Muscle layer of colon (tissue), 2 donors: ENCODE data around the gene PRKAR2A.
"Not testable (repeated sequence)": the region's sequence is repeated elsewhere in the genome, so short reads cannot be mapped to it uniquely, and the experiment has no call there.

Experiments
- H3K27ac ChIP-seq: one replicate; pipeline ENCODE4 v1.7.0; 2013; ENCODE audit warnings: low read depth, mild to moderate bottlenecking, low read length, moderate library complexity
- H3K27me3 ChIP-seq, 2 donors: one replicate each; pipeline ENCODE4 v1.7.0; 2013; ENCODE audit warnings: low read length in 2 of 2, mild to moderate bottlenecking in 2 of 2; ENCODE audit not compliant: insufficient read depth in 2 of 2, control insufficient read depth in 1 of 2
- H3K36me3 ChIP-seq: one replicate; pipeline ENCODE4 v1.7.0; 2013; ENCODE audit warnings: mild to moderate bottlenecking, low read length; ENCODE audit not compliant: insufficient read depth
- H3K4me1 ChIP-seq: one replicate; pipeline ENCODE4 v1.7.0; 2013; ENCODE audit warnings: mild to moderate bottlenecking, low read length; ENCODE audit not compliant: insufficient read depth
- H3K4me3 ChIP-seq, 2 donors: one replicate each; pipeline ENCODE4 v1.7.0; 2013; ENCODE audit warnings: low read length in 2 of 2, low read depth in 1 of 2, mild to moderate bottlenecking in 1 of 2, moderate library complexity in 1 of 2
- H3K9ac ChIP-seq: one replicate; pipeline ENCODE4 v1.7.0; 2013; ENCODE audit warnings: low read length
- H3K9me3 ChIP-seq: one replicate; pipeline ENCODE4 v1.7.0; 2013; ENCODE audit warnings: mild to moderate bottlenecking, low read length
- donor health status: abdominal sarcoma.
- donor health status: Adenocarcinoma of cecum.

The PRKAR2A gene

DNA sequence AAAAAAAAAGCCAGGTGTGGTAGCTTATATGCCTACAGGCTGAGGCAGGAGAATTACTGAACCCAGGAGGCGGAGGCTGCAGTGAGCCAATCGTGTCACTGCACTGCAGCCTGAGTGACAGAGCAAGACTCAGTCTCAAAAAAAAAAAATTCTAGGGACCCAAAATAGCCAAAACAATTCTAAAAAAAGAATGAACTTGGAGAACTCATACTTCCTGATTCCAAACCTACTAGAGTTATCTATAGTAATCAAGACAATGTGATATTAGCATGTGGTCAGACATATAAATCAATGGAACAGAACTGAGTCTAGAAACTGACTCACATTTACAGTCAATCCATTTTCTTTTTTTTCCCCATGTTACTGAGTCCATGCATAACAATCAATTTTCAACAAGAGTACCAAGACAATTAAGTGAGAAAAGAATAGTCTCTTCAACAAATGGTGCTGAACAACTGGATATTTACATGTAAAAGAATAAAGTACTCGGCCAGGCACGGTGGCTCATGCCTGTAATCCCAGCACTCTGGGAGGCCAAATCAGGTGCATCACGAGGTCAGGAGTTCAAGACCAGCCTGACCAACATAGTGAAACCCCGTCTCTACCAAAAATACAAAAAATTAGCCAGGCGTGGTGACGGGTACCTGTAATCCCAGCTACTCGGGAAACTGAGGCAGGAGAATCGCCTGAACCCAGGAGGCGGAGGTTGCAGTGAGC lies 11.9 kb downstream of the PRKAR2A start:
- Histone ChIP-seq H3K9me3 (no peaks in the 10 kb centered on the region), H3K9ac (no peak overlapping the region), H3K4me1 (peaks cover 3% of the 10 kb centered on the region), H3K4me3 (no peak overlapping the region), H3K36me3 (no peaks in the 10 kb centered on the region), H3K27ac (no peak overlapping the region), H3K27me3 (no peaks in the 10 kb centered on the region)

DNA sequence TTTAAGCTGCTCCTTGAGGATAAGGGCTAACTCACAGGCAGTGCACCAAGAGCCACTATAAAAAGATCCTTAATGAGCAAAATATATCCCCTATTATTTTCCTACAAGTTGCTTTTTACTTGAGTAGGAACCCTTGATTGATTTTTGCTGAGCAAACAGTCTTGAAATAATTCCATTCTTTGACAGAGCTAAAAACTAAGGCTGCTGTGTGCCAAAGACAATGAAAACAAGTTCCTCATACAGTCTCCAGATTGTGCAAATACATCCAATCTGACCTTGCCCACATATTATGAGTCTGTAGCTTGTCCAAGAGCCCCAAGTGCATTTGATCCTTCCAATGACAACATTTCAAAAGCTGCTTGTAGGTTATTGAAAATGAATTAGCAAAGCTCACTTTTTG lies 15.0 kb downstream of the PRKAR2A start:
- no peaks in the 10 kb centered on the region for H3K27me3 ChIP-seq
- H3K4me1 ChIP-seq: no peaks in the 10 kb centered on the region
- H3K9me3 ChIP-seq: no peaks in the 10 kb centered on the region
- no peak overlapping the region for H3K27ac ChIP-seq
- no peak overlapping the region for H3K4me3 ChIP-seq
- no peak overlapping the region for H3K9ac ChIP-seq
- H3K36me3 ChIP-seq: no peaks in the 10 kb centered on the region

DNA sequence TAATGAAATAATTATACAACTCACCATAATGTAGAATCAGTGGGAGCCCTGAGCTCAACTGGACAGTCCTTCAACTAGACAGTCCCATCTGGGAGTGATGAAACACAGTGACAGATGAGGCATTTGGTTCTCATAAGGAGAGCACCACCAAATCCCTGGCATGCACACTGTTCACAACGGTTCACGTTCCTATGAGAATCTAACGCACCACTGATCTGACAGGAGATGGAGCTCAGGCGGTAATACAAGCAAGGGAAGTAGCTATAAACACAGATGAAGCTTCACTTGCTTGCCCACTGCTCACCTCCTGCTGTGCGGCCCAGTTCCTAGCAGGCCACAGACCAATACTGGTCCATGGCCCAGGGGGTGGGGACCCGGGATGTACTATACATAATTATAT lies 17.0 kb downstream of the PRKAR2A start:
- Histone ChIP-seq H3K9me3 (no peaks in the 10 kb centered on the region), H3K9ac (no peak overlapping the region), H3K36me3 (no peaks in the 10 kb centered on the region), H3K27ac (no peak overlapping the region), H3K27me3 (no peaks in the 10 kb centered on the region), H3K4me1 (no peaks in the 10 kb centered on the region), H3K4me3 (no peak overlapping the region)

DNA sequence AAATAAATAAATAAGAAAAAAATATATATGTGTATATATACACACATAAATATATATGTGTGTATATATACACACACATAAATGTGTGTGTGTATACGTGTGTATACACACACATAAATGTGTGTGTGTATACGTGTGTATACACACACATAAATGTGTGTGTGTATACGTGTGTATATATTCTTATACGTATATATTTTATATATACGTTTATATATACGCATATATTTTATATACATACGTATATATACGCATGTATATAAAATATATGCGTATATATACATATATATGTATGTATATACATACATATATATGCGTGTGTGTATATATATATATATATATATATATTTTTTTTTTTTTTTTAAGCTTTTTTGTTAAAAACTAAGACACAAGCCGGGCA lies 18.1 kb downstream of the PRKAR2A start:
- H3K36me3 ChIP-seq, H3K27me3 ChIP-seq, H3K4me1 ChIP-seq, H3K9me3 ChIP-seq, H3K4me3 ChIP-seq, H3K27ac ChIP-seq, H3K9ac ChIP-seq: not testable (repeated sequence)

DNA sequence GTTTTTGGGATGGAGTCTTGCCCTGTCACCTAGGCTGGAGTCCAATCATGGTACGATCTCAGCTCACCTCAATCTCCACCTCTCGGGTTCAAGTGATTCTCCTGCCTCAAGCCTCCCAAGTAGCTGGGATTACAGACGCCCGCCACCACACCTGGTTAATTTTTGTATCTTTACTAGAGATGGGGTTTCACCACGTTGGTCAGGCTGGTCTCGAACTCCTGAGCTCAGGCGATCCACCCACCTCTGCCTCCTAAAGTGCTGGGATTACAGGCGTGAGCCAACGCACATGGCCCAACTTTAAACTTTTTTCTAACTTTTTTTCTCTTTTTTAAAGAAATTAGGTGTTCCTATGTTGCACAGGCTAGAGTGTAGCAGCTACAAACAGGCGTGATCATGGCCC lies 19.8 kb downstream of the PRKAR2A start:
- not testable (repeated sequence) for H3K27ac ChIP-seq, H3K9ac ChIP-seq, H3K4me1 ChIP-seq, H3K4me3 ChIP-seq, H3K27me3 ChIP-seq, H3K36me3 ChIP-seq, H3K9me3 ChIP-seq

DNA sequence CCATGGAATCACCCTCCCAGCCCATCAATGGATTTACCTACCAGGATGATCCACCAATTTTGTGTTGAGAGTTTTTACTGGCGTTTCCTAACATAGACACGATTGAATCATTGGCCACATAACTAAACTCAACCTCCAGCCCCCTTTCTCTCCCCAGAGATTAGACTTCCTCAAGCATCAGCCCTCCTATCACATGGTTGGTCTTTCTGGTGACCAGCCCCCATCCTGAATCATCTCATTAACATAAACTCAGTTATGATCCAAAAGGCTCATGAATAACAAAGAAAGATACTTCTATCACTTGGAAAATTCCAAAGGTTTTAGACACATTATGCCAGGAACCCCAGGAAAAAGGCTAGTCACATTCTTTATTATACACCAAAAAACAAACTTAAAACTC lies 21.2 kb downstream of the PRKAR2A start:
- Histone ChIP-seq H3K27me3 (no peaks in the 10 kb centered on the region), H3K36me3 (no peaks in the 10 kb centered on the region), H3K9me3 (no peaks in the 10 kb centered on the region), H3K4me3 (no peak overlapping the region), H3K27ac (no peak overlapping the region), H3K9ac (no peak overlapping the region), H3K4me1 (no peaks in the 10 kb centered on the region)

DNA sequence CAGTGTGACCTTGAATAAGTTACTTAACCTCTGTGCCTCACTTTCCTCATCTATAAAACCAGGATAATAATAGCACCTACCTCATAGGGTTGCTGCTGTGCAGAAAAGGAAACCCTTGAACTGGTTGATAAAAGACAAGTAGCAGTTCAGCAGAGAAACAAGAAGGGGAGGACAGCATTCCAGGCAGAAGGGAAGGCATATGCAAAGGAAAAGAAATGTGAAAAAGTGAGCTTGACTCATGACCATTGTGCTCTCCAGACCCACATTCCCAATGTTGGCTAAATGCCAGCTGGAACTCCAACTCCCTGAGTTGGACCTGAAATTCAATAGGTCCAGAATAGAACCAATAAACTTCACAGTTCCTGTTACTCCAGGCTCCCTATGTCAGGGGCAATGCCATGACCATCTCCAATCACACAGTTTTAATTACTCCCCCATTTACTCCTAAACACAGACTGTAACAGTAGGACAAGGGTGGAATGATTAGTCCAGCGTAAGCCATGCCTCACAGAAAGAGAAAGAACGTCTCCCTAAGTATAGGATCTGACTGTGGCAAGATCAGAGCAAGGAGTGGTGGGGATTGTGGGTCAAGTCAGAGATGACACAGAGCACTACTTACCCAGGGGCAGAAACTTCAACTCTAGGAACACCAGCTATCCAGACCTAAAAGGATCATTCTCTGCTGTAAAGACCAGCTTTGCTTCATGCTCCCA lies 26.9 kb downstream of the PRKAR2A start:
- no peaks in the 10 kb centered on the region for H3K27me3 ChIP-seq
- no peak overlapping the region for H3K9ac ChIP-seq
- H3K27ac ChIP-seq: no peak overlapping the region
- H3K4me1 ChIP-seq: peaks cover 19% of the 10 kb centered on the region
- H3K36me3 ChIP-seq: no peaks in the 10 kb centered on the region
- H3K4me3 ChIP-seq: no peak overlapping the region
- H3K9me3 ChIP-seq: no peaks in the 10 kb centered on the region

DNA sequence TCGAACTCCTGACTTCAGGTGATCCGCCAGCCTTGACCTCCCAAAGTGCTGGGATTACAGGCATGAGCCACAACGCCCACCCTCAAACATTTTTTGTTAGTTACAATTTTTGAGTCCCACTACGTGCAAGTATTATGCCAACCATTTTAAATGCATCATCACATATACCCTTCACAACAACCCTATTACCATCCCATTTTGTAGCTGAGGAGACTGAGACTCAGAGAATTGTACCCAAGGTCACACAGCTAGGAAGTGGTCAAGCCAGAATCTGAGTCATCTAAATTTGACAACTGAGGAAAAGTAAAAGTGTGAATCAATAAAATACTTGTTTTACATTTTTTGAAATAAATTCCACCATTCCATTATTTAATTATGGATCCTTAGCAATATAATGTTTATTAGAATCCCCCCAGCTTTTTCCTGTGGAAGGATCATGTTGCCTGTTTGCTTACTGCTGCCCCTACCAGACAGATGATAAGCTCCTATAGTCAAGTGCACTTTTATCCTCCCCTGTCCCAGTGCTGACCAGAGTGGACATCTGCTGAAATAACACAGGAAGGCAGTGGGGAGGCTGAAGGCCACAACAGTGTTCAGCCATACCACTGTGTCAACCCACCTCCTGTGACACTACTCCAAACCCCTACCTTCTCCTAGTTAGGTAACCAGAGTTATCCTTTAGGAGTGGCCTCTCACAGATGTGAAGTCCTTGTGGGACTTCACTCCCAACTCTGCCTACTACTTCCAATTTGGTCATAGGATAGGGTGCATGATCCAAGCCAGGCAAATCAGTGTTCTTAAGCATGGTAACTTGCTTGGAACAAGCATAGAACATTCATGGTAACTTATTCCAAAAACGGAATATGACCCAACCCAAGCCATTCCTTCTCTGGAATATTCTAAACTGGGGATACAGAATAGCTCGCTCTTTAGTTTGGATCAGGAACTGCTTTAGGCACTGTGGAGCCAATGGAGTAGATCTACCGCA lies 28.1 kb downstream of the PRKAR2A start:
- Histone ChIP-seq H3K27ac (no peak overlapping the region), H3K4me3 (no peak overlapping the region), H3K9me3 (no peaks in the 10 kb centered on the region), H3K4me1 (peaks cover 19% of the 10 kb centered on the region), H3K36me3 (no peaks in the 10 kb centered on the region), H3K9ac (no peak overlapping the region), H3K27me3 (no peaks in the 10 kb centered on the region)

DNA sequence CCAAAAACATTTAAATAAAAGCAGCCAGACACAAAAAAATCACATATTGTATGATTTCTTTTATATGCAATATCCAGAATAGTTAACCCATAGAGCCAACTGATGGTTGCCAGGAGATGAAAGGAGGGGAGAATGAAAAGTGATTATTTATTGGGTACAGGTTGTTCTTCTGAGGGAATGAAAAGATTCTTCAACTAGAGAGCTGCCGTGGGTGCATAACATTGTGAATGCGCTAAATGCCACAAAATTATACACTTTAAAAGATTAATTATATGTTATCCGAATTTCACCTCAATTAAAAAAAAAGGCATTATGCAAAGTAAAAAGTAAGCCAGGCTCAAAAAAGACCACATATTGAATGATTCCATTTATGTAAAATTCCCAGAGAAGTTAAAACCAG lies 36.1 kb downstream of the PRKAR2A start:
- Histone ChIP-seq H3K4me3 (no peak overlapping the region), H3K4me1 (no peaks in the 10 kb centered on the region)

DNA sequence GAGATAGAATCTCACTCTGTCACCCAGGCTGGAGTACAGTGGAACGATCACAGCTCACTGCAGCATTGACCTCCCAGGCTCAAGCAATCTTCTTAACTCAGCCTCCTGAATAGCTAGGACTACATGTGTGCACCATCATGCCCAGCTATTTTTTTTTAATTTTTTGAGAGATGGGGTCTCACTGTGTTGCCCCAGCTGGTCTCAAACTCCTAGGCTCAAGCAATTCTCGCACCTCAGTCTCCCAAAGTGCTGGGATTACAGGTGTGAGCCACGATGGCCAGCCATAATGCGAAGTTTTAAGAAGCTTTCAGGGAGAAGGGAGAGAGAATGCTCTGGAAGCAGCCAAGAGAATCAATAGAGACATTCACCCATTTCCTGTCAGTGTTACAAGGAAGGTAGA lies 42.7 kb downstream of the PRKAR2A start:
- Histone ChIP-seq H3K27ac (no peak overlapping the region), H3K27me3 (no peaks in the 10 kb centered on the region), H3K4me1 (no peaks in the 10 kb centered on the region), H3K36me3 (no peaks in the 10 kb centered on the region), H3K9ac (no peak overlapping the region), H3K9me3 (no peaks in the 10 kb centered on the region), H3K4me3 (no peak overlapping the region)

More for the DNA sequence above, 36.1 kb downstream of the PRKAR2A start:
- no peaks in the 10 kb centered on the region for H3K9me3 ChIP-seq
- H3K27ac ChIP-seq: no peak overlapping the region
- no peaks in the 10 kb centered on the region for H3K36me3 ChIP-seq
- H3K9ac ChIP-seq: no peak overlapping the region
- no peaks in the 10 kb centered on the region for H3K27me3 ChIP-seq

DNA sequence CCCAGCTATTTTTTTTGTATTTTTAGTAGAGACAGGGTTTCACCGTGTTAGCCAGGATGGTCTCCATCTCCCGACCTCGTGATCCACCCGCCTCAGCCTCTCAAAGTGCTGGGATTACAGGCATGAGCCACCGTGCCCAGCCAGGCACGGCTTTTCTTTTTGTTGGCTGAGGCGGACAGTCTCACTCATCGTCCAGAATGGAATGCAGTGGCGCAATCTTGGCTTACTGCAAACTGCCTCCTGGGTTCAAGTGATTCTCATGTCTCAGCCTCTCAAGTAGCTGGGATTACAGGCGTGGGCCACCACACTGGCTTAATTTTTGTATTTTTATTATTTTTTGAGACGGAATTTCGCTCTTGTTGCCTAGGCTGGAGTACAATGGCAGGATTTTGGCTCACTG lies 46.8 kb downstream of the PRKAR2A start:
- not testable (repeated sequence) for H3K36me3 ChIP-seq, H3K9ac ChIP-seq, H3K27ac ChIP-seq, H3K27me3 ChIP-seq, H3K9me3 ChIP-seq, H3K4me1 ChIP-seq, H3K4me3 ChIP-seq
